GM19043 (cell line): ENCODE data around the gene STX11.
"Not testable (repeated sequence)": the region's sequence is repeated elsewhere in the genome, so short reads cannot be mapped to it uniquely, and the experiment has no call there.

Experiments
- ATAC-seq: cut with Tn5 transposase; IDR thresholded peaks from one replicate; pipeline ENCODE4 v1.9.1; 2021; ENCODE audit warnings: low read depth; ENCODE audit not compliant: unreplicated experiment

Gene STX11

GRCh38 chr6:144149894-144150709 is at the start of gene STX11:
Gene STX11 (plus strand): TSS chr6:144150517. CDS start chr6:144186628, 36,111 bp downstream.
- peak; percentile 55 for ATAC-seq

DNA sequence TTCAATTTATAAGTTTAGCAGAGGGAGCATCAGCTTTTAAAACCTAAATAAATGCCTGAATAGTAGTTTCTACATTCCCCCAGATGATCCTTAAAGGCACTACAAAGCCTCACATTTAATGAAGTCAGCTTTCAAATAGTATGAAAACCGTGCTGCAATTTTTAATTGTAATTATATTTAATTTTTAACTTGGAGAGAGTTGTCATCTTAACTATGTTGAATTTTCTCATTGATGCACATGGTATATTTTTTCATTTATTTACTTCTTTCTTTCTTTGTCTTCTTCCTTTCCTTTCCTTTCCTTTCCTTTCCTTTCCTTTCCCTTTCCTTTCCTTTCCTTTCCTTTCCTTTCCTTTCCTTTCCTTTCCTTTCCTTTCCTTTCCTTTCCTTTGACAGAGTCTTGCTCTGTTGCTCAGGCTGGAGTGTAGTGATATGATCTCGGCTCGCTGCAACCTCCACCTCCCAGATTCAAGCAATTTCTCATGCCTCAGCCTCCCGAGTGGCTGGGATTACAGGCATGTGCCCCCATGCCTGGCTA is 47.2 kb upstream of the STX11 start:
- no peak for ATAC-seq

GRCh38 chr6:144104488-144104887 is 45.8 kb upstream of the STX11 start:
- ATAC-seq: no peak

DNA sequence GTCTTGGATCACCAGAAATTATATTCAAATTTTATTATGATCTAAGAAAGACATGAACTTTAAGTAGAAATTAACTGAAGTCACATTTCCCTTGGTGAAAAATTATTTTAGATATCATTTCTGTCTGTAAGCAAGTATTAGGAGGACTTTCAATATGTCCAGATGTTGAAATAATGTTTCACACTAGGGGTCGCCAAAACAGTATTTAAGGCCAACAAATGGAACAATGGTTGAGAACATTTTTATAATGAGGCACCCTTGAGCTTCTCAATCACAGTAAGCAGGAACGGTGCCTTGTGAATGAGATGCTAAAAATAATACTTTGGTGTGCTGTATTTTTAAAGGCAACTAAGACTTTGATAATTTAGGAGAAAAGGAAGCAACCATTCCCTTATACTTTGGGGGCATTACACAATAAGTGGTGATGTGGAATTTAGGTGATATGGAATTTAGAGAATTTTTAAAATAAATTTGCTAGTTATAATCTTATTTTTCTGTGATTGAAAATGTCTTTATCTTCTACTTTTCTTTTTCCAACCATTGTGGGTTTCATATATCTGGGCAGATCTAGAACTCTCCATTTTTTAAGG is 45.3 kb upstream of the STX11 start:
- ATAC-seq: peak; percentile 89

- ATAC-seq: no peak
These were observed 44.1 kb upstream of the STX11 start for GRCh38 chr6:144106206-144106605.

- ATAC-seq: no peak
These were observed 40.1 kb upstream of the STX11 start for GRCh38 chr6:144110210-144110609.

DNA sequence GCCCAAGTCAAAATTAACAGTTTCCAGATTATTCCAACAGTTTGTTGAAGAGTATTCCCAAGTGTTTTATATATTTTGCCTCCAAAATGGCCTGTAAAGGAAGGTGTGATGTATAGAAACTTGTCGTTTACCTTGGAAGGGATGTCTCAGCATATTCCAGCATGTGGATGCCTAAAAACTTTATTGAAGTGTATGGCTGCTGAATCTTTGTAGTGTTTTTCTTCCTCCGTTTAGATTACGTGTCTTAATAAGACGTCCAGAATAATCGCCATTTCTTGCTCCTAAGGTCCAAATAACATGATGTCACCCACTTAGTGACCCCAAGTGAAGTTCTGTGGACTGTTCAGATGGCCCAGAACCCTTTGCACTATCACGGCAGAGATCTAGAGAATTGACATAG is 37.0 kb upstream of the STX11 start:
- ATAC-seq: no peak

DNA sequence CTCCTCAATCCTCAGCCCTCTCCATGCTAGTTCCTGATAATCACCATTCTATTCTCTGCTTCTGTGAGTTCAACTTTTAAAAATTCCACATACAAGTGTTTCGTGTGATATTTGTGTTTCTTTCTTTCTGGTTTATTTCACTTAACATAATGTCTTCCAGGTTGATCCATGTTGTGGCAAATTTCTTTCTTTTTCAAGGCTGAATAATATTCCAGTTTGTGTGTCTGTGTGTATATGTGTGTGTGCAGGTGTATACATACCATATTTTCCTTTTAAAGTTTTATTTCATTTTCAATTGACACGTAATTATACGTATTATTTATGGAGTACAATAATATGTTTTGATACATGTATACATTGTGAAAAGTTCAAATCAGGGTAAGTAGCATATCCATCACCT is 35.1 kb upstream of the STX11 start:
- no peak for ATAC-seq

DNA sequence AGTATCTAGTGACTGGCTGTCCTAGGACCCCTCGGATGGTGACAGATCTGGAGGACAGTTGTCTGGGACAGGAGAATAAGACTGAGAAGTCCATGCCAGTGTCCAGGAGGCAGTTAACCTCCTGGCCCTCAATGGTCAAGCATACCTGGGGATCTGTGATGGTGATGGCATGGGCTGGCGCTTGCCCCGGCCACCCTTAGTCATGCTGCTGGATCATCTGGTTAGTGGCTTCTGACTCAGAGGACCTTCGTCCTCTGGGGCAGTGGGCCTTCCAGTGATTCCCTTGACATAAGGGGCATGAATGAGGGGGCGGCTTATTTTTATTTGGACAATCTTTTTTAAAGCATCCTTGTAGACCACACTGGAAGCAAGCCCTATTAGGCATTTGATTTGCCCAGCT is 30.9 kb upstream of the STX11 start:
- ATAC-seq: no peak

GRCh38 chr6:144122861-144123260 is 27.5 kb upstream of the STX11 start:
- ATAC-seq: no peak

- no peak for ATAC-seq
These were observed 26.9 kb upstream of the STX11 start for GRCh38 chr6:144123421-144123820.

- no peak for ATAC-seq
These were observed 26.5 kb upstream of the STX11 start for GRCh38 chr6:144123836-144124235.

- no peak for ATAC-seq
These were observed 23.2 kb upstream of the STX11 start for GRCh38 chr6:144127097-144127496.

DNA sequence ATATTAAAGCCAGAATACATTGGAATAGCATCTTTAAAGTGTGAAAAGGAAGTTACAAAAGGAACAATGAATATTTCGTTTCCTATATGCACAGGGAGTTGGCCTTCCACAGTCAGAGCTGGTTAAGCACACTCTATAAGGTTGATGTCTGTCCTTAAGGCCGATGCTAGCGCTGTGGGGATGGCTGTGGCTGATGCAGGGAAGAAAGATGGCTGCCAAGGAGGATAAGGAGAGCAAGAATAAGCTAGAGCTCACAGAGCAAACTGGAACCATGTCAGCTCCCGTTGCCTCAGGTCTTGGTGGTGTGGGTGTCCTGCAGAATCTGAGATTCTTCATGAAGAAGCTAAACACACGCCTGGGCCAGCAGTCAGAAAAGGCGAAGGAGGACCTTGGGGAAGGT is 20.8 kb upstream of the STX11 start:
- ATAC-seq: no peak

- ATAC-seq: no peak
These were observed 19.0 kb upstream of the STX11 start for GRCh38 chr6:144131248-144131709.

DNA sequence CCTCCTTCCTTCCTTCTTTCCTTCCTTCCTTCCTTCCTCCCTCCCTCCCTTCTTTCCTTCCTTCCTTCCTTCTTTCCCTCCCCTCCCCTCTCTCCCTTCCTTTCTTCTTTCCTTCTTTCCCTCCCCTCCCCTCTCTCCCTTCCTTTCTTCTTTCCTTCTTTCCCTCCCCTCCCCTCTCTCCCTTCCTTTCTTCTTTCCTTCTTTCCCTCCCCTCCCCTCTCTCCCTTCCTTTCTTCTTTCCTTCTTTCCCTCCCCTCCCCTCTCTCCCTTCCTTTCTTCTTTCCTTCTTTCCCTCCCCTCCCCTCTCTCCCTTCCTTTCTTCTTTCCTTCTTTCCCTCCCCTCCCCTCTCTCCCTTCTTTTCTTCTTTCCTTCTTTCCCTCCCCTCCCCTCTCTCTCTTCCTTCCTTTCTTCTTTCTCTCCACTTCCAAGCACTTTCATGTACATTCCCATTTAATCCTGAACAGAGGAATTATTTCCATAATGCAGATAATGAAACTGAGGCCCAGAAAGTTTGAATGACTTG is 18.1 kb upstream of the STX11 start:
- not testable (repeated sequence) for ATAC-seq

GRCh38 chr6:144133225-144133821 is 17.0 kb upstream of the STX11 start:
- ATAC-seq: no peak

- ATAC-seq: no peak
These were observed 16.1 kb upstream of the STX11 start for GRCh38 chr6:144134176-144134575.

DNA sequence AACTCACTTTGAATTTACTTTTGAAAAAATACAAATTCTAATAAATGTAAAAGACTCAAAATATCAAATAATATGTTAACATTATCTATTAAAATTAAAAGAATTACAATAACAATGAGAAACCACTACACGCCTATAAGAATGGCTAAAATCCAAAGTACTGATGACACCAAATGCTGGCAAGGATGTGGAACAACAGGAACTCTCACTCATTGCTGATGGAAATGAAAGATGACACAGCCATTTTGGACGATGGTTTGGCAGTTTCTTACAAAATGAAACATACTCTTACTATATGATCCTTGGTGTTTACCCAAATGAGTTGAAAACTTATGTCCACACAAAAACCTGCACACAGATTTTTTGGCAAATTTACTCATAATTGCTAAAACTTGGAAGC is 15.6 kb upstream of the STX11 start:
- ATAC-seq: no peak

DNA sequence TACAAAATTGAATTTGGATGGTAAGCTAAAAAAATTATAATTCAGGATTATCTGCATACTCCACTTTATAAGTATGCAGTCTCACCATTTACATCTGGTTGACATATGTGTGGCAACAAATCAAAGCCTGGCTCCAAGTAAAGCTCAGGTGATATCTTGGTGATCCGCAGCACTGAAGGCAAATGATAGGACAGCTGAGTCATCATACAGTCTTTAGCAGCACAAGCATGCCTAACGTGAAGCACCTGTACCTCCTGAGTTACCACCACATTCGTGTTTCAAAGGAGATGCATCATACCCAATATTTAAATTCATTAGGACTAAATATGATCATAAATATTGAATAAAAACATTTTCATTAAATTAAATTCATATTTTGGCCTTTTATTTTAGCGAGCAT is 11.8 kb upstream of the STX11 start:
- no peak for ATAC-seq

DNA sequence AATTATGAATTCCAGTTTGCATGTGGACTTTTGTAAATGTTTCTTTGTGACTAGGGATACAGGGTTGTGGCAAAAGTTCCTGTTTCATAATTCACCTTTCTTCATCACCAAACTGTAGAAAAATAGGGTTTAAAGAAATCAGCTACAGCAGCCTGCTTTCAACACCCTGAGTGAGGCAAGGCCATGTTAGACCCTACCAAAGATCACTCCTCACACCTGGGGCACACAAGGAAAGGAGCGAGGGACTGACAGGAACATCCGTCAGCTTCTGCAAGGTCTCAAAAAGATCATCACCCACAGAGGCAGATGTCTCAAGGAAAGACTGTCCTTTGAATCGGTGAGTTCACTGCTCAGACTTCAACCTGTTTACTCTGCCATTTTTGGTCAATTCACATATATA is 10.5 kb upstream of the STX11 start:
- no peak for ATAC-seq
